SH-SY5Y (cell line): ENCODE data around the gene ZNF433.

Experiments used
- GATA2 ChIP-seq: IDR thresholded peaks from 2 replicates; pipeline ENCODE4 v1.6.1; 2011; ENCODE audit warnings: mild to moderate bottlenecking, low read depth, low read length
- GATA3 ChIP-seq: IDR thresholded peaks from 2 replicates; pipeline ENCODE4 v1.6.1; 2011; ENCODE audit warnings: low read depth, mild to moderate bottlenecking, low read length, moderate library complexity

ZNF433 gene

DNA sequence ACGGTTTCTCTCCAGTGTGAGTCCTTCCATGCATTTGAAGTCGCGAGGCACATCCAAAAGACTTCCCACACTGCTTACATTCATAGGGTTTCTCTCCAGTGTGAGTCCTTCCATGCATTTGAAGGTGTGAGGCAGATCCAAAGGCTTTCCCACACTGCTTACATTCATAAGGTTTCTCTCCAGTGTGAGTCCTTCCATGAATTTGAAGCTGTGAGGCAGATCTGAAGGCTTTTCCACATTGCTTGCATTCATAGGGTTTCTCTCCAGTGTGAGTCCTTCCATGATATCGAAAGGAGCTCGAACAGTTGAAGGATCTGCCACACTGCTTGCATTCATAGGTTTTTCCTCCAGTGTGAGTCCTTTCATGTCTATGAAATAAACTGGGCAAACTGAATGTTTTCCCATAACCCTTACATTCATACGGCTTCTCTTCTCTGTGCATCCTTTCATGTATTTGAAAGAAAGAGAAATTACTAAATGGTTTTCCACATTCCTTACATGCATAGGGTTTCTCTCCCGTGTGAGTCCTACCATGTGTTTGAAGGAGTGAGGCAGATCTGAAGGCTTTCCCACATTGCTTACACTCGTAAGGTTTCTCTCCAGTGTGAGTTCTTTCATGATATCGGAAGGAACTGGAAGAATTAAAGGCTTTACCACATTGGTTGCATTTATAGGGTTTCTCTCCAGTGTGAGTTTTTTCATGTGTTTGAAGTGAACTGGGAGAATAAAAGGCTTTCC lies 20.3 kb downstream of the ZNF433 start:
- TF ChIP-seq GATA3 (no peak), GATA2 (no peak)

DNA sequence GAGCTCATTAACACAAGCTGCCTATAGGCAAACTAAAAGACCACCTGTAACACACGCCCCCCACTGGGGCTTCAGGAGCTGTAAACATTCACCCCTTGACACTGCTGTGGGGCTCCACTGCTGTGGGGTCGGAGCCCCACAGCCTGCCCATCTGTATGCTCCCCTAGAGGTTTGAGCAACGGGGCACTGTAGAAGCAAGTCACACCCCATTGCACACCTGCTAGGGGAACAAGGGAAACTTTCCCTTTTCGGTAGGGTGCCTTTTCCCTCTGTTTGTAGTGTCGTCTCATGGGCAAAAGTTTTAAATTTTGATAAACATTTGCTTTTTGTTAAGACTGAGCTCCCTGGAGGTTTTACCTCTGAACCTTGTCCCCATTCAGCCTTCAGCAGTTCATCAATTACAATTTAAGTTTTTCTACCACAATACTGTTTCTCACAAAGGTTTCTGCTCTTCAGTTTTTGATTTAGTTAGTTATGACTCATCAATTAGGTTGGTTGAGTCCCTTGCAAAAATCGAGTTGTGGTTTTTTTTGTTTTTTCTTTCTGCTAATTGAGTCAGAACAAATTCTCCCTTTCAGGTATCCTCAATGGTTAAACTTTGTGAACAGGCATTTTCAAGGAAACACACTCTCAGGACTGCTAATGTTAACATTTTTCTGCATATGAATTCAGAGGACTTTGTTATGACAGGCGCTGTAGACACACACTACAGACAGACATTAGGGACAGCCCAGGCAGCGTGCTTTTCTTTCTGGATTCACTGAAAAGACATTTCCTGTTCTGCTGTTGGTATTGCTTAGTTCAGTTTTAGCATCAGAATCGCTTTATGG lies 35.1 kb downstream of the ZNF433 start:
- TF ChIP-seq GATA3 (no peak), GATA2 (no peak)

DNA sequence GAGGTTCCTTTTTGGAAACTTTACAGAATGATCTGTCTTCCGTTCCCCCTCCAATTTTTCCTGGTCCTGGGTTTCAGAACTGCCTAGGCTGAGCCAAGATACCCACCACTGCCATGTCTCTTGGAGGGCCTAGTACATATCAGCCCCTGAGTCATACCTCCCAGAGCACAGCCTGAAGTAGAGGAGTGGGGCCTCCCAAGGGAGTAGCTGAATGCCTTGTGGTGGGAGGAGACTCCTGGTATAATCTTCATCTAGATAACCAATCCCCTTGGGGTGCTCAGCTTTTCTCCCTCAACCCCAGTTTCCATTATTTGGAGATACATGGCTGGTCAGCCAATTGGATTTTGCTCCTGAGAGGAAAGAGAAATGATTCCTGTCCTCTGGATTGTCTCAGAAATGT lies 40.3 kb downstream of the ZNF433 start:
- no peak for TF ChIP-seq GATA2
- TF ChIP-seq GATA3 = no peak

DNA sequence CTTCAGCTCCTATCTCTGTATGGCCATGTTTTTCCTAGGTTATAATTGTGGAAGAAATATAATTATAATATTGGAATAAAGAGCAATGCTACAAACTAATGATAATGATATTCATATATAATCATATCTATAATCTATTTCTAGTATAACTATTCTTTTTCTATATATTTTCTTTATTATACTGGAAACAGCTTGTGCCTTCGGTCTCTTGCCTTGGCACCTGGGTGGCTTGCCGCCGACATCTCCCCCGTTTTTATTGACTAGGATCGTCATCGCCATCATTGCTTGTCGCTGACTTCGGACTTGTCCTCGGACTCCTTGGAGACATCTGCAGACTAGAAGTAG lies 46.4 kb downstream of the ZNF433 start:
- no peak for TF ChIP-seq GATA3
- TF ChIP-seq GATA2 = no peak

DNA sequence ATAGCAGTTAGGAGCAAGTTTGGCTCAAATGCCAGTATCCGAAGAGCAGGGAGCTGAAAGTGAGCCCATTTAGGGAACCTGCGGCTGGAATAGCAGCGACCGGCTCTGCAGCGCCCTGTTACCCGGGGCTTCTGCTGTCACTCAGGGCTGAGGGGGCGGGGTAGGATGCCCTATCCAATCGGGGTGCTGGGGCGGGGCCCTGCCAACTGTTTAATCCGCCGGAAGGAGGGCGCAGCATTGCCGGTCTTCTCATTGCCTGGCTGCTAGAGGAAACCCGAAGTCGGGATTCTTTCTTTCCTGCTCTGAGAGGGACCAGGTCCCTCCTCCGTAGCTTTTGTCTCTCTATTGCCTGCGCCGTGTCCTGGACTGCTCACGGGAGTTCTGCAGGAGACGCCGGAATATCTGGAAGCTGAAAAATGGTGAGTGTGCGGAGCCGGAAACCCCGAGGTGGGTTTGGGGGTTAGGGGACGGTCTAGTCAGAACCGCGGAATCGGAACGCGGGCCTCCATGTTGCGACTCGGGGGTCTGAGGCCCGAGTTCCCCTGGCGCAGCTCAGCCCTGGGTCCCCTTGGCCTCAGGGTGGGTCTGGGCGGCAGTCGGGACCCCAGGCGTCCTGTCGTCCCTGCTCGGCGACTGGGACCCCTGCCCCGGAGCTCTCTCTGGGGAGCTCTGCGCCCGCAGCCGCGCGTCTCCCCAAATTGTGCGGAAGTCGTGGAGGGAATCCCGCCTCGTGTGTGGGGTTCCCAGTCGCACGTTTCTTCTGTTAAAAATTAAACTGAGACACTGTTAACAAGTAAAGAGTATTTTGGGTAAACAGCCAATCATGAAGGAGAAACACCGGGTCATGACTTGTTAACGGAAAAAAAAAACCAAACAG lies 47.8 kb downstream of the ZNF433 start:
- TF ChIP-seq GATA3 (no peak), GATA2 (no peak)

DNA sequence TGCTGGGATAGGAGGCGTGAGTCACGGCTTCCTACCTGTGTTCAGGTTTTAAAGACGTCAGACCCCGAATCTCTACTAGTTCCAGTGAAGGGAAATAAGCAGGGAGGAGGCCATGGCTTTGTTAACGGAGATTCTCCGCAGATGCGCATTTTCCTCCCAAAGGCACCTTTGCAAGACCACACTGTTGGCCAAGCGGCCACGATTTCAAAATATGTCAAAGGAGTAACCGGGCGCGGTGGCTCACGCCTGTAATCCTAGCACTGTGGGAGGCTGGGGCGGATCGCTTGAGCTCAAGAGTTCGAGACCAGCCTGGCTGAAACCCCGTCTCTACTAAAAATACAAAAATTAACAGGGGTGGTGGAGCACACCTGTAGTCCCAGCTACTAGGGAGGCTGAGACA lies 48.7 kb downstream of the ZNF433 start:
- TF ChIP-seq GATA3 (no peak), GATA2 (no peak)

DNA sequence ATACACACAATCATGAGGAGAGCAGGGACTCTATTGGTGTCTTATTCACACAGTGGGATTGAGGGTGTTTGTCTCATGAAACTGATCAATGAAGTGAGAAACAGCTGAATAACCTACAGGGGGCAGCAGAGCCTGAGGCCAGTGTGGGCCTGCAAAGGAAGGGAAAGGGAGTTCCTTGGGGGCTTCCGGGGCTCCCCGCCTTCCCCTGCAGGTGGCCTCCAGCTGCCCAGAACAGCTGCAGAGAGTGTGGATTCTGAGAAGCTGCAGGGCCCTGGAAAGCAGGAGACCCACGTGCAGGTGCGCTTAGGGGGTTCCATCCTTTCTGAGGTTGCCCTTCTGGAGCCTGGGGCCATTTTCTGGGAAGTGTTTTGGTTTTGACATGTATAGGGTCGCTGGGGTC lies 50.5 kb downstream of the ZNF433 start:
- TF ChIP-seq GATA2 (no peak), GATA3 (no peak)

DNA sequence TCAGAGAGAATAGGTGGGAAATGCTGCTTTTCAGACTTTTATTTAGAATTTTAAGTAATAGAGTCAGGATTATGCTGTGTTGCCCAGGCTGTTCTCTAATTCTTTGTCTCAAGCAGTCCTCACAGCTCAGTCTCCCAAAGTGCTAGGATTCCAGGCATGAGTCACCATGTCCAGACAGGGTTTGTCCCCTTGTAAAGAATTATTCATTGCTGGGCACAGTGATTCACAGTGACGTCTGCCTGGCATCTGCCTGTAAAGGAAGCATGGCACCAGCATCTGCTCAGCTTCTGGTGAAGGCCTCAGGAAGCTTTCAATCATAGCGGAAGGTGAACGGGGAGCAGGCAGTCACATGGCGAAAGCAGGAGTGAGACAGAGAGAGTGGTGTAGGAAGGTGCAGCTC lies 53.0 kb downstream of the ZNF433 start:
- TF ChIP-seq GATA3 (no peak), GATA2 (no peak)

DNA sequence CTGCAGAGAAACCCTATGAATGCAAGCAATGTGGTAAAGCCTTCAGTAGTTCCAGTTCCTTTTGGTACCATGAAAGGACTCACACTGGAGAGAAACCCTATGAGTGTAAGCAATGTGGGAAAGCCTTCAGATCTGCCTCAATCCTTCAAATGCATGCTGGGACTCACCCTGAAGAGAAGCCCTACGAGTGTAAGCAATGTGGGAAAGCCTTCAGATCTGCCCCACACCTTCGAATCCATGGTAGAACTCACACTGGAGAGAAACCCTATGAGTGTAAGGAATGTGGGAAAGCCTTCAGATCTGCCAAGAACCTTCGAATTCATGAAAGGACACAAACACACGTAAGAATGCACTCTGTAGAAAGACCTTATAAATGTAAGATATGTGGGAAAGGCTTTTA lies 56.0 kb downstream of the ZNF433 start:
- no peak for TF ChIP-seq GATA3
- no peak for TF ChIP-seq GATA2

DNA sequence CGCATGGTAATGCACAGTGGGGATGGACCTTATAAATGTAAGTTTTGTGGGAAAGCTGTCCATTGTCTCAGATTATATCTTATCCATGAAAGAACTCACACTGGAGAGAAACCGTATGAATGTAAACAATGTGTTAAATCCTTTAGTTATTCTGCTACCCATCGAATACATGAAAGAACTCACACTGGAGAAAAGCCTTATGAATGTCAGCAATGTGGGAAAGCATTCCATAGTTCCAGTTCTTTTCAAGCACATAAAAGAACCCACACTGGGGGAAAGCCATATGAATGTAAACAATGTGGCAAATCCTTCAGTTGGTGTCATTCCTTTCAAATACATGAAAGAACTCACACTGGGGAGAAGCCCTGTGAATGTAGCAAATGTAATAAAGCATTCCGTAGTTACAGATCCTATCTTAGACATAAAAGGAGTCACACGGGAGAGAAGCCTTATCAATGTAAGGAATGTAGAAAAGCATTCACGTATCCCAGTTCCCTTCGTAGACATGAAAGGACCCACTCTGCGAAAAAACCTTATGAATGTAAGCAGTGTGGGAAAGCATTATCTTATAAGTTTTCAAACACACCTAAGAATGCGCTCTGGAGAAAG lies 56.9 kb downstream of the ZNF433 start:
- TF ChIP-seq GATA2 (no peak), GATA3 (no peak)

DNA sequence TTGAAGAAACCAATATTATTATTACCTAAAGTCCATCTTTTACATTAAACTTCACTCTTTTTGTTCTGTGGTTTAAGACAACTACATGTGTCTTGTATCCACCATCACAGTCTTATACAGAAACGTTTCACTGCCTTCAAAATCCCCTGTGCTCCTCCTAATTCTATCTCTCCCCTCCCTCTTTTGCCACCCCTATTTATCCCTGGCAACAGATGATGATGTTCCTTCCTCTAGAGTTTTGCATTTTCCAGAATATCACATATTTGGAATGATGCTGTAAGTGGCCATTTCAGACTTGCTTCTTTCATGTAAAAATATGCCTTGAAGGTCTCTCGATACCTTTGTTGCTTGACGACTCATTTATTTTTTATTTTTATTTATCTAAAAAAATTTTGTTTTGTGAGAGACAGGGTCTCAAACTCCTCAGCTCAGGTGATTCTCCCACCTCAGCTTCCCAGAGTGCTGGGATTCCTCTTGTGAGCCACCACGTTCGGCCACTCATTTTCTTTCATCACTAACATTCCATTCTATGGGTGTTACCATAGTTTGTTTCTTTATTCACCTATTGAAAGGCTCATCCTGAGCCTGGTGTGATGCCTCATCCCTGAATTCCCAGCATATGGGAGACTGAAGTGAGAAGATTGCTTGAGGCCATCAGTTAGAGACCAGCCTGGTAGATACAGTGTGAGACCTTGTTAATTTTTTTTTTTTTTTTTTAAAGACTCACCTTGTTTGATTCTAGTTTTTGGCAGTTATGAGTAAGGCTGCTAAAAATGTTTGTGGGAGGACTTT lies 62.3 kb downstream of the ZNF433 start:
- no peak for TF ChIP-seq GATA3
- TF ChIP-seq GATA2 = no peak

DNA sequence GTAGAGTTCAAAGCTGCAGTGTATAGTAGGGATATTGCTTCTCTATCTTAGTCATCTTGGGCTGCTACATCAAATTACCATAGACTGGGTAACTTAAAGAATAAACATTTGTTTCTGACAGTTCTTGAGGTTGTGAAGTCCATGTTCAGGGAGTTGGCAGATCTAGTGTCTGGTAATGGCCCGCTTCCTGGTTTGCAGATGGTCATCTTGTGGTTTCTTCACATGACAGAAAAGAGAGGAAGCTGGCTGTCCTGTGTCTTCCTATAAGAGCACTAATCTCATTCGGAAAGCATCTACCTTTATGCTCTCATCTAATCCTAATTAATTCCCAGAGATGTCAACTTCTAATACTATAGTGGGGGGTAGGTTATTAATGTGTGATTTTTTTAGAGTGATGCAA lies 64.4 kb downstream of the ZNF433 start:
- TF ChIP-seq GATA2 = no peak
- no peak for TF ChIP-seq GATA3

DNA sequence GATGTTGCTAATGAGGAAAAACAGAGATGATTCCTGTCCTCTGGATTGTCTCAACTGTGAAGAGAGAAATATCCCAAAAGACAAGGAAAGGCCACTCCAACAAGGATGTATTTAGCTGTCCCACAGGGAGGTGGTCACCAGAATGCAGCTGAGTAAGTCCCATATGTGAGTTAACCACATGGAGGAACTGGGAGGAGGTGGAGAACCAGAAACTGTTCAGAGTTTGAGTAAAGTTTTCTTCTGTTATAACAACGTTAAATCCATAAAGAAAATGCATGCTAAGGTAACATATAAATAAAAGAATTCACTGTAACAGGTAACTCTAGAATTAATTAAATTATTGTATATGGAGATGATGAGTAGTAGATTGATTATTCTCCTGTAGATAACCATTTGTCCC lies 65.3 kb downstream of the ZNF433 start:
- TF ChIP-seq GATA3 = no peak
- TF ChIP-seq GATA2 = no peak
